AG20443 (cell line): ENCODE data around the gene PCDH10.
A peak's percentile ranks its signal among the peaks of the same experiment; 100 is the strongest.
"Not testable (repeated sequence)": the region's sequence is repeated elsewhere in the genome, so short reads cannot be mapped to it uniquely, and the experiment has no call there.

Experiments used
- DNase-seq: peaks from one replicate; pipeline ENCODE4 v3.0.0; 2012; ENCODE audit warnings: low spot score, mixed read lengths

PCDH10 gene

DNA sequence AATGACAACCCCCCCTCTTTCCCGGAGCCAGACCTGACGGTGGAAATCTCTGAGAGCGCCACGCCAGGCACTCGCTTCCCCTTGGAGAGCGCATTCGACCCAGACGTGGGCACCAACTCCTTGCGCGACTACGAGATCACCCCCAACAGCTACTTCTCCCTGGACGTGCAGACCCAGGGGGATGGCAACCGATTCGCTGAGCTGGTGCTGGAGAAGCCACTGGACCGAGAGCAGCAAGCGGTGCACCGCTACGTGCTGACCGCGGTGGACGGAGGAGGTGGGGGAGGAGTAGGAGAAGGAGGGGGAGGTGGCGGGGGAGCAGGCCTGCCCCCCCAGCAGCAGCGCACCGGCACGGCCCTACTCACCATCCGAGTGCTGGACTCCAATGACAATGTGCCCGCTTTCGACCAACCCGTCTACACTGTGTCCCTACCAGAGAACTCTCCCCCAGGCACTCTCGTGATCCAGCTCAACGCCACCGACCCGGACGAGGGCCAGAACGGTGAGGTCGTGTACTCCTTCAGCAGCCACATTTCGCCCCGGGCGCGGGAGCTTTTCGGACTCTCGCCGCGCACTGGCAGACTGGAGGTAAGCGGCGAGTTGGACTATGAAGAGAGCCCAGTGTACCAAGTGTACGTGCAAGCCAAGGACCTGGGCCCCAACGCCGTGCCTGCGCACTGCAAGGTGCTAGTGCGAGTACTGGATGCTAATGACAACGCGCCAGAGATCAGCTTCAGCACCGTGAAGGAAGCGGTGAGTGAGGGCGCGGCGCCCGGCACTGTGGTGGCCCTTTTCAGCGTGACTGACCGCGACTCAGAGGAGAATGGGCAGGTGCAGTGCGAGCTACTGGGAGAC, 1.6 kb downstream of the PCDH10 start:
- peak; percentile 6 for DNase-seq

DNA sequence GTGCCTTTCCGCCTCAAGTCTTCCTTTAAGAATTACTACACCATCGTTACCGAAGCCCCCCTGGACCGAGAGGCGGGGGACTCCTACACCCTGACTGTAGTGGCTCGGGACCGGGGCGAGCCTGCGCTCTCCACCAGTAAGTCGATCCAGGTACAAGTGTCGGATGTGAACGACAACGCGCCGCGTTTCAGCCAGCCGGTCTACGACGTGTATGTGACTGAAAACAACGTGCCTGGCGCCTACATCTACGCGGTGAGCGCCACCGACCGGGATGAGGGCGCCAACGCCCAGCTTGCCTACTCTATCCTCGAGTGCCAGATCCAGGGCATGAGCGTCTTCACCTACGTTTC, 2.2 kb downstream of the PCDH10 start:
- DNase-seq = peak; percentile 6

DNA sequence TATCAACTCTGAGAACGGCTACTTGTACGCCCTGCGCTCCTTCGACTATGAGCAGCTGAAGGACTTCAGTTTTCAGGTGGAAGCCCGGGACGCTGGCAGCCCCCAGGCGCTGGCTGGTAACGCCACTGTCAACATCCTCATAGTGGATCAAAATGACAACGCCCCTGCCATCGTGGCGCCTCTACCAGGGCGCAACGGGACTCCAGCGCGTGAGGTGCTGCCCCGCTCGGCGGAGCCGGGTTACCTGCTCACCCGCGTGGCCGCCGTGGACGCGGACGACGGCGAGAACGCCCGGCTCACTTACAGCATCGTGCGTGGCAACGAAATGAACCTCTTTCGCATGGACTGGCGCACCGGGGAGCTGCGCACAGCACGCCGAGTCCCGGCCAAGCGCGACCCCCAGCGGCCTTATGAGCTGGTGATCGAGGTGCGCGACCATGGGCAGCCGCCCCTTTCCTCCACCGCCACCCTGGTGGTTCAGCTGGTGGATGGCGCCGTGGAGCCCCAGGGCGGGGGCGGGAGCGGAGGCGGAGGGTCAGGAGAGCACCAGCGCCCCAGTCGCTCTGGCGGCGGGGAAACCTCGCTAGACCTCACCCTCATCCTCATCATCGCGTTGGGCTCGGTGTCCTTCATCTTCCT, 2.7 kb downstream of the PCDH10 start:
- peak; percentile 4 for DNase-seq

DNA sequence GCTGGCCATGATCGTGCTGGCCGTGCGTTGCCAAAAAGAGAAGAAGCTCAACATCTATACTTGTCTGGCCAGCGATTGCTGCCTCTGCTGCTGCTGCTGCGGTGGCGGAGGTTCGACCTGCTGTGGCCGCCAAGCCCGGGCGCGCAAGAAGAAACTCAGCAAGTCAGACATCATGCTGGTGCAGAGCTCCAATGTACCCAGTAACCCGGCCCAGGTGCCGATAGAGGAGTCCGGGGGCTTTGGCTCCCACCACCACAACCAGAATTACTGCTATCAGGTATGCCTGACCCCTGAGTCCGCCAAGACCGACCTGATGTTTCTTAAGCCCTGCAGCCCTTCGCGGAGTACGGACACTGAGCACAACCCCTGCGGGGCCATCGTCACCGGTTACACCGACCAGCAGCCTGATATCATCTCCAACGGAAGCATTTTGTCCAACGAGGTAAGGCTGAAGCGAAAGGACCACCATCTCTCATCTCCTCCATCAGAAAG, 3.3 kb downstream of the PCDH10 start:
- peak; percentile 14 for DNase-seq

DNA sequence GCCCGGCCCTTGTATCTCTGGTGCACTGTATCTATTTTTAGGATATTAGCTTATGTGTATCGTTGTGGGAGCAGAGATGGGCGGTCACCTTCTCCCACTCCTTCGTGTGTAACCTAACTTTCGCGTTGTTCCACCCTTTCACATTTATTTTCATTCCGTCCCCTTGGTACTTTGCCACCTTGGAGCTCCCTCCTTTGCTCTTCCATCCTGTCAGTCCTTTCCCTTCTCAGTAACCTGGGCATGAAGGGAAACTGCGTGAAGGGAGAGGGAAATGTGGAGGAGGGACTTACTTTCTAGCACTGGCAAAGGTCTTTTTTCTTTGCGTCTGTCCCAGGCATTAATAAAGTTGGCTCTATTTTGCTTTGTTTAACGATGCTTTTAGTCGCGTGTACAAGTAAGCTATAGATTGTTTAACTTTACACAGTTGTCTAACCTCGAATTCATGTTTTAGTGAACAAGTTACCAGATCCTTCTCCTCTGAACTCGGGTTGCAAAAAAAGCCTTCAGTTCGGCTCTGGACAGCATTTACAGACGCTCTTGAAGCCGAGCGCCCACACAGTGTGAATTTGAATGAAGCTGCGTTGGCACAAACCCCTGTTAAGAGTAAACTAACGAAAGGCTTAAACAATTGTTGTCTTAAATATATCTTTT, 3.9 kb downstream of the PCDH10 start:
- peak; percentile 6 for DNase-seq

DNA sequence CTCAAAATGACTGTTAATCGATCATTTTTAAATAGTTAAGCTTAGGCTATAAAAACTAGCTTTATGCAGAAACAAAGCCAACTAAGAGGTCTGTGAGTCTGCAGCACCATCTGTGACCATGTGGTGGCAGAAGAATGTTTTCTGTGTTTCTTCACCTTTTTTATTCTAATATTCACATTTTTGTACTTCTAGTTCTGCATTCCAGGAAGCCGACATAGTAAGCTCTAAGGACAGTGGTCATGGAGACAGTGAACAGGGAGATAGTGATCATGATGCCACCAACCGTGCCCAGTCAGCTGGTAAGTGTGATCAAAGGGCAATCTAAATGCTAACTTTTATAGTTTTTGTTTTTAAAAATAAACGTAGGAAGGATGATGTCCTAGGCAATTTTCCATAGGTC, 5.6 kb downstream of the PCDH10 start:
- DNase-seq = peak; percentile 38

DNA sequence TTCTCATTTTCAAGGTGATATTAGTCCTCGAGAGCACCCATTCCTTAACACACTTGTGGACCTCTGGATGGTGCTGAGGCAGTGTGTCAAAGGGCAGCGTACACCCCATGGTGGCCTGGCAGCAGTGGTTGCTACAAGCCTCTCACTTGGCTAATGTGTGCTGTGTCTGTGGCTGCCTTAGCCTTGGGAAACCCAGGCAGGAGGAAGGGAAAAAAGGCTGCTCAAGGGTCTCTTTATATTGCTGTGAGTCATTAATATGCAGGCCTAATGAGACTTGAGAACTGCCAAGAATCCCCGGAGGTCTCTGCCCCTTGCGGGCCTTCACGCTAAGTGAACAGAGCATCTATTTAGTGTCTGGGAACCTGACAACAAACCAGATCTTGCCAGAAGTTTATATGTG, 7.0 kb downstream of the PCDH10 start:
- DNase-seq = no peak

DNA sequence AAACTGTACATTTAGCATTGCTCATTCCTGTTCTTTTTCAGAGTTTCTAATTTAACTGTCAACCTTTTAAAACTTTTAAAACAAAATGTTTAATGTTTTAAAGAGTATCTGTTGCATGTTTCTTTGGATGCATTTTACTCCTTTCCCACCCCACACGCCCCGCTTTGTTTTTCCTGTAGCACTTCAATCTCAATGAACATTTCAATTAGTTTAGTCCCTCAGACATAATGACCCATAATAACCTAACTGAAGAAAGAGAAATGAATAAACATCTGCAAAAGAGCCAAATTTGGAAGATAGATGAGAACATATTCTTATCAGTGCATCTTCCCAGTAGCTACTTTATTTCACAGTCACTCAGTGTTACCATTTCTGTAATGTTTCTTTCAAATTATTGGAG, 7.5 kb downstream of the PCDH10 start:
- no peak for DNase-seq

DNA sequence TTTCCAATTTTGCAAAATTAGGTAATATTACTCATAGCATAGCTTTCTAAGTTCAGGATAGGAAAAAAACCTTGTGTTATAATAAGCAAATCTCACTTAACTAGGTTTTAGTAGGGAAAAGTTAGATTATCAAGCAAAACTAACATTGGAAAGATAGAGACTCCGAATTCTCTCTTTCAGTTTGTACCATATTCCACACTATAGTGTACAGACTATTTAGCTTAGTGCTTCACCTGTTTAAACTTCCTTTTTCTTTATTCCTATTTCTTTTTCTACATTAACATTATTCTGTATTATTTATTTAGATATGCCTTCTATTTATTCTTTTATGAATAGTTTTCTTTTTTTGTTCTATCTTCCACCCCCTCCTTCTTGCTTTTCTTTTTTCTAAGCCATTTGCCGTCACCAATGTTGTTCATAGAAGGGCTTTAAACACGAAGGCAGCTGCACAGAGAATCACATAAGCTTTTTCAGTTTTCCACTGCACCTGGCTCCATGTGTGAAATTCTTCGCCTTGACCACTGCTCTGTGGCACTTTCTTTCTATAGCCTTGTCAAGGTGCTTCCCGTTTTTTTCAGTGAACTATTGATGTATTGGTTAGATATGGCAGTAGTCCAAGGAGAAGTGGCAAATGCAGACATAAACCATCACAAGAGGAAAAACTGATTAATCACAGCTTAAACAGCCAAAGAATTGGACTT, 8.5 kb downstream of the PCDH10 start:
- no peak for DNase-seq

DNA sequence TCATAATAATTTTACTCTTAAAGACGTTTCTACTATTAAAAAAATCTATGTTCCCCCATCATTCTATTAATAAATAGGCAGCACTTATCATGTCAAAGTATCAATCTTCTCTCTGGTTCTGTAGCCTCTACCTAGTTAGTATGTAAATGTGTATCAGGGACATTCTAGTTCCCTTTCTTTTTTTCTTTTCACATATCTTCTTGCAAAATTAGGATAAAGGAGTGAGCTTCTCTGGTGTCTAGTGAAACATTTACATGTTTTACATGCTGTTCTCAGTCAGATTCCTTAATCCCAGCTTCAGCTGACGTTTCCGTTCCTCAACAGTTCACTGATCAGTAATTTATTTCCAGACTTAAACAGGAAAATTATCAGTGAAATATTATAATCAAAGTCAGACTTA, 11.8 kb downstream of the PCDH10 start:
- no peak for DNase-seq

DNA sequence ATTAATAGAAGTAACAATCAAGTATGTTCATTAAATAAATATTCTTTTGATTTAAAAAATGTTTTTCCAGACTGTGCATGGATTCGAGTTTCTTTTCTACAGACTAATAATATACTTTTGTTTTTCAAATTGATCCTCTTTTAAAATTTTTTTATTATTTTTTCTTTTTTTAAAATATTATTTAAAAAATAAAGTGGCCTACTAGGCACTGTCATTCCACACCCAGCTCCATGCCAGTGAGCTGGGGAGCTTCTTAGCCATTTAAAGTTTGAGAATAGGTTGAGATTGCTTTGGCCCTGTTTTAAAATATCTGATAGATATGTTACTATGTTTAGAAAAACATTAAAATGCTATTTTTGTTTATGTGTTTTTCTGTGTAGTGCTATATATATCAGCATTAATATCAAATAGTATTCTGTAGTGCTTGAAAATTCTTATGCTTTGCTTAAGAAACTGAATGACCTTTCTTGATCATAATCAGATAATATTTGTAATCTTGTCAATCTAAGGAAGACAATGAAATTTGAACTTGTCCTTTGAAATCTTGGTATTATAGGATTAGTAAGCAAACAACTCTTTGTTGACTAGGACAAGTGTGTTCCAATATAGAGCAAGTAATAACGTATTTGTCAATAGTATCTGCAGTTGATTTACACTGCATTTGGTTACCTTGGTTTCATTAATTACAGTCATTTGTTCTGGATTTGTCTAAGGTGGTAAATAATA, 12.6 kb downstream of the PCDH10 start:
- no peak for DNase-seq

DNA sequence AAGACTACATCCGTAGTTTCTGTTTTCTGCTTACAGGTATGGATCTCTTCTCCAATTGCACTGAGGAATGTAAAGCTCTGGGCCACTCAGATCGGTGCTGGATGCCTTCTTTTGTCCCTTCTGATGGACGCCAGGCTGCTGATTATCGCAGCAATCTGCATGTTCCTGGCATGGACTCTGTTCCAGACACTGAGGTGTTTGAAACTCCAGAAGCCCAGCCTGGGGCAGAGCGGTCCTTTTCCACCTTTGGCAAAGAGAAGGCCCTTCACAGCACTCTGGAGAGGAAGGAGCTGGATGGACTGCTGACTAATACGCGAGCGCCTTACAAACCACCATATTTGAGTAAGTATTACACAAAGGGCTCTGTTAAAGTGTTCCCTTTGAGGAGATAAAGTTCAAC, 13.8 kb downstream of the PCDH10 start:
- DNase-seq = no peak

DNA sequence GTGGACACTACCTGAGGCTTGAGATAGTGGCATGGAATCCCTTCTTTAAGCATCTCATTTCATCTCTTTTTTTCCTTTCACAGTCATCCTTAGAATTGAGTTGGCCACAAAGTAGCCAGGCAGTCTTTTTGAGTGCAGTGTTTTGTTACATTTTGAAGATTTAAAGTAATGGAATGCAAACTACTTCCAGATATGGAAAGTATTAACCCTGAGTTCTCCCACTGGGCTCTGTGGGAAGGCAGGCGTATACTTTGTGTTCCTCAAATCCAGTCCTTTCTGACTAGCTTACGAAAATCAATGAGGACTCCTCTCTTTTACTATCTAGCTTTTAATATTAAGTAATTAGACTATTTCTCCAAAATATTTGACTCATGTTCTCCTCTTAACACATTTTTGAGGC, 29.9 kb downstream of the PCDH10 start:
- no peak for DNase-seq

DNA sequence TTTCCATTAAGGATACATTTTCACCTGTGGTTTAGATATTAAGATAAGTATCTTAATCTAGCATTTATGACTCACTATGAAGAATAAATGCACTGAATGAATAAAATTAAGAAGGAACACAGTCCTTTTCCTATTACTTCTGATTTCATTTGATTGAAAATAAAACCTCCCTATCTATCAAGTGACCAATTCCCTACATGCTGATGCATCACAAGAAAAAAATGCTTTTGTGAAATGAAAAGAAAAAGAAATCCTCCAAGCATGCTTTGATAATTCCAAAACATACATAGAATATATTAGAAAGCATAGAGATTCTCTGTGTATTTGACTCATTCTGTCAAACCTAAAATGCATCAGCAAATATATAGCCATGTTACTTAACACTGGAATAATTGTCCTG, 37.1 kb downstream of the PCDH10 start:
- no peak for DNase-seq

DNA sequence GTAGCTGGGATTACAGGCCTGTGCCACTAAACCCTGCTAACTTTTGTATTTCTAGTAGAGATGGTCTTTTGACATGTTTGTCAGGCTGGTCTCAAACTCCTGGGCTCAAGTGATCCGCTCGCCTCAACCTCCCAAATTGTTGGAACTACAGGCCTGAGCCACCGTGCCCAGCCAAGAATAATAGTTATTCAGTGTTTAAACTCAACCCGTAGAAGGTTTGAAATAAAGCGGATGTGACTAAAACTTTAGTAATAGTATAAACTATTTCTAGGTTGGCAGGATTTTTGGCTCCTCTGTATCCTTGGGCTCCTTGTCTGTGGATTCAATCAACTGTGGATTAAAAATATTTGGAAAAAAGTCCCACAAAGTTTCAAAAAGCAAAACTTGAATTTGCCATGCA, 37.8 kb downstream of the PCDH10 start:
- DNase-seq = no peak

DNA sequence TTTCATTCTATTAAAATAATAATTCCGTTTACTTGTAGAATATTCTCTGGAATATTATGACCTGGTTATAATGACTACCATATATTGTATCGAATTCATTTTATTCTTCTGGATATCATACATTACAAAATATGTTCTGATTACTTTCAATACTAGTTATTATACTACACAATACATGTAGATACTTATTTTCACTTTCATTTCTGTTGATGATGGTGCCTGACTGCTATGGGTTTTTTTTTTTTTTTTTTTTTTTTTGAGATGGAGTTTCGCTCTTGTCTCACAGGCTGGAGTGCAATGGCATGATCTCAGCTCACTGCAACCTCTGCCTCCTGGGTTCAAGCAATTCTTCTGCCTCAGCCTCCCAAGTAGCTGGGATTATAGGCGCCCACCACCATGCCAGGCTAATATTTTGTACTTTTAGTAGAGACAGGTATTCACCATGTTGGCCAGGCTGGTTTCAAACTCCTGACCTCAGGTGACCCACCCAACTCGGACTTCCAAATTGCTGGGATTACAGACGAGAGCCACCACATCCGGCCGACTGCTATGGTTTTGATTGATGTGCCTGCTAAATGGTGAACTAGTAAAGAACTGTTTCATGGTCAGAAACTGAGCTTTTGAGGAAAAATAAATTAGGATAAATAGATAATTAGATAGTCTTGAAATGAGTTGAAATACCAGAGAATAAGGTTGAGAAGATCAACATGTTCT, 39.5 kb downstream of the PCDH10 start:
- DNase-seq = no peak

DNA sequence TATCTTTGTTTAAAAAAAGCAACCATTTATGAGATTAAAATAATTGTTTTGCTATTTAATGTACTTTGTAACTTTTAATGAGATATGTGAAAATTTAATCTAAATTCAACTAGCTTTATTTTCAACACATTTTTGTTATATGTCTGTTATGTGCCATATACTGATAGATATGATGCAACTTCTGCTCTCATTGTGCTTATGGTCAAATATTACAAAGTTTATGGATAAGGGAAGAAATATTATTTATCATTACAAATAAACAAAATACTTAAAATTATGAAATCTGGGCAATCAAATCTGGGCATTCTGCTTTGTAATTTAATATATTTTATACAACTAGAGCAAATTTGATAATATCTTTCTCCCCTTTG, 40.0 kb downstream of the PCDH10 start:
- DNase-seq = no peak

DNA sequence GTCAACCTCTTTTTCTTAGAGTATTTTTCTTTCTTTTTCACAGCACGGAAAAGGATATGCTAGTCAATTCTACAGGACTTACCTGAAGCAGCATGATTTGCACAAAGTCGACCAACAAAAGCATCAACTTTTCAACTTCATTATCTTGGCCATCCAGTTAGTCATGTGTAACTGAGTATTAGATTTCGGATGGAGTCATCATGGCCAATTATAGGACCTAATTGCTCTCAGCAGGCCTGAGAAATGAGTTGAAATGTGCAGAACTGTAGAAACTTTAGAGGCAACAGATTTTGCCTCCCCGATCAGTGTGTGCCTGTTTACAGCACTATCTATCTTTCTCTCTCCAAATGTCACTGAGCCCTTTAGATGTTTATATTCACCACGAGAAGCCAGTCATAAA, 41.0 kb downstream of the PCDH10 start:
- no peak for DNase-seq

DNA sequence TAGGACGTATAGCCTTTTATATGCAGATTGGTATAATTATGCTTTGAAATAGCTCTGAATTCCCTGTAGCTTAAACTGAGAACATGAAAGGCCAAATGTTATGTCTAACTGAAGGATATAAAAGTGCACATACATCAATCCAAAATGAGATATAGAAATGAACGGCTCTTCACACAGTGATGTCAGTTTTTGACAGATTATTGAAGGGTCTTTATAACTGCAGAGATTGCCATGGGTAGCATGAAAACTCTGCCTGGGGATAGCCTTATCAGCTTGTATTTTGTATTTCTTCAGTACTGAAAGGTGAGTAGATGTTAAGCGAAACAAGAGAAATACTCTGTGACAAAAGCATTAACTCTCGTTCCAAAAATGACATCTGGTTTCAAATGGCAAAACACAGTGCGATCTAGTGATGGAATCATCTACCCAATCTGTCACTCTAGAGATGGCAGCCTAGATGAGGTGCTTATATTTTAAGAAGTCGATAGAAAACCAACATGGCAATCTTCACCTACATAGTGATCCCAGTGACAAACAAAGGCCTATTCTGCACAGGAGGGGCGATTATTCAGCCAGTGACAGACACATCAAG, 59.7 kb downstream of the PCDH10 start:
- no peak for DNase-seq

DNA sequence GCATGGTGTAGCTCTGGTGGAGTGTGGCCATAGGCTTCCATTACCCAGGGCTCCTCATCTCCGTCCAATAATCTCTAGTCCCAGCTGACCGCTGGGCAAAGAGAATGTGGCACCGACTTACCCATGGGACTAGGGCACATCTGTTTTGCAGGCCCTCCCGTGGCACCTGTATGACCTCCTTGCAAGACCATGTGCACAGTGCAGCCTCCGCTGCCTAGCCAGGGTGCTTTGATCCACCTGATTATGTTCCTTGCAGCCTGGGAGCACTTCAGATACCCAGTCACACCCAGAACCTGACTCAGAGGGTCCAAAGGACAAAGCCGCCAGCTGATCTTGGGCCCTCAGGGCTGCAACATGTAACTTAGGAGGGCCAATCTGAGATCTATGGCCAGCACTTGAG, 84.8 kb downstream of the PCDH10 start:
- DNase-seq = no peak

DNA sequence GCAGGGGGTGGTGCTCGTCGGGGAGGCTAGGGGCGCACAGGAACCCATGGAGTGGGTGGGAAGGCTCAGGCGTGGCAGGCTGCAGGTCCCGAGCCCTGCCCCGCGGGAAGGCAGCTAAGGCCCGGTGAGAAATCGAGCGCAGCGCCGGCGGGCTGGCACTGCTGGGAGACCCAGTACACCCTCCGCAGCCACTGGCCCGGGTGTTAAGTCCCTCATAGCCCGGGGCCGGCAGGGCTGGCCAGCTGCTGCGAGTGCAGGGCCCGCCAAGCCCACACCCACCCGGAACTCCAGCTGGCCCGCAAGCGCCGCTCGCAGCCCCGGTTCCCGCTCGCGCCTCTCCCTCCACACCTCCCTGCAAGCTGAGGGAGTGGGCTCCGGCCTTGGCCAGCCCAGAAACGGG, 91.4 kb downstream of the PCDH10 start:
- not testable (repeated sequence) for DNase-seq
